ENCODE results near the gene TMEM222.
A peak's percentile ranks its signal among the peaks of the same experiment; 100 is the strongest.

Gene TMEM222

GRCh38 chr1:27357281-27358037, 35.5 kb downstream of the TMEM222 start:
- TF ChIP-seq CTCF (conservative IDR thresholded peaks at IDR 0.05; ENCODE audit: control insufficient read depth, insufficient read depth, low read depth, low read length), result peak; percentile 71
- peak; percentile 43 for DNase-seq (ENCODE audit: low read depth)
- no peak overlapping the region for H3K4me3 ChIP-seq (ENCODE audit: control insufficient read depth, low read depth, low read length)

DNA sequence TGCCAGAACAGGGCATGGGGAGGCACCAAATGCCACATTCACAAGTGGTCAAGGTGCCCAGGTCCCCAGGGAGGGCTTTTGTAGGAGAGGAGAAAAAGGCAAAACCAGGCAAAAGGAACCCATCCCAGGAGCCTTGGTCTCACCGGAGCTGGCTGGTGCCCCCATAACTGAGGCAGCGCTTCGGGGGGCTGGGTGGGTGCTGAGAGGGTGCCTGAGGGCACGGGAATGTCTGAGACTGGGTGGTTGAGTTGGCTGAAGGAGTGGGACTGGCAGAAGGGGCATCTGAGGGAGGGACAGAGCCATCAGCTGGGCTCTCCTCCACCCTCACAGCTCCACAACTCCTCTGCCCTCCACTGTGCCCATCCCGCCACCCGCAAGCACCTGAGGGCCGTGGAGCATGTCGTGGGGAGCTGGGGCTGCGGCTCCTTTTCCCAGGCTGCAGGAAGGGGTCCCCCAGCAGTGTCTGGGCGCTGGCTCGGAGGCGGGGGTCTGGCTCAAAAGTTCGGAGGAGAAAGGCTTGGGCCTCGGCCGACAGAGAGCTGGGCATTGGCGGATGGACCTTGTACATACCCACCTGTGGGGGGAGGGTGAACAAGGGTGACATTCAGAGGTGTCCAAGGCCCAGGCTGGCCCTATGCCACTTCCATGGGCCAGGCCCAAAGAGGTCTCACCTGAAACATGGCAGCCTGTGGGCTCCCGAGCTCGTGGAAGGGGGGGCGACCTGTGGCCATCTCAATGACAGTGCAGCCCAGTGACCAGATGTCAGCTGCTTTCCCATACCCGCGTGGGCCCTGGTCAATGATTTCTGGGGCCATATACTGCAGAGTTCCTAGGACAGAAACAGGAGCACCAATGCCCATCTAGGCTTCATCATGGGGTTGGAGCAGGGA, 36.3 kb downstream of the TMEM222 start:
- DNase-seq (ENCODE audit: low read depth), result no peak
- no peak for TF ChIP-seq CTCF (conservative IDR thresholded peaks at IDR 0.05; ENCODE audit: control insufficient read depth, insufficient read depth, low read depth, low read length)
- H3K4me3 ChIP-seq (ENCODE audit: control insufficient read depth, low read depth, low read length), result no peak overlapping the region

- H3K4me3 ChIP-seq (ENCODE audit: control insufficient read depth, low read depth, low read length), result no peak overlapping the region
- TF ChIP-seq CTCF (conservative IDR thresholded peaks at IDR 0.05; ENCODE audit: control insufficient read depth, insufficient read depth, low read depth, low read length), result no peak
- DNase-seq (ENCODE audit: low read depth), result no peak
Observed at GRCh38 chr1:27358928-27359313, 37.0 kb downstream of the TMEM222 start.

- no peak for TF ChIP-seq CTCF (conservative IDR thresholded peaks at IDR 0.05; ENCODE audit: control insufficient read depth, insufficient read depth, low read depth, low read length)
- no peak for DNase-seq (ENCODE audit: low read depth)
- H3K4me3 ChIP-seq (ENCODE audit: control insufficient read depth, low read depth, low read length), result no peak overlapping the region
Observed at GRCh38 chr1:27359822-27360158, 37.8 kb downstream of the TMEM222 start.

DNA sequence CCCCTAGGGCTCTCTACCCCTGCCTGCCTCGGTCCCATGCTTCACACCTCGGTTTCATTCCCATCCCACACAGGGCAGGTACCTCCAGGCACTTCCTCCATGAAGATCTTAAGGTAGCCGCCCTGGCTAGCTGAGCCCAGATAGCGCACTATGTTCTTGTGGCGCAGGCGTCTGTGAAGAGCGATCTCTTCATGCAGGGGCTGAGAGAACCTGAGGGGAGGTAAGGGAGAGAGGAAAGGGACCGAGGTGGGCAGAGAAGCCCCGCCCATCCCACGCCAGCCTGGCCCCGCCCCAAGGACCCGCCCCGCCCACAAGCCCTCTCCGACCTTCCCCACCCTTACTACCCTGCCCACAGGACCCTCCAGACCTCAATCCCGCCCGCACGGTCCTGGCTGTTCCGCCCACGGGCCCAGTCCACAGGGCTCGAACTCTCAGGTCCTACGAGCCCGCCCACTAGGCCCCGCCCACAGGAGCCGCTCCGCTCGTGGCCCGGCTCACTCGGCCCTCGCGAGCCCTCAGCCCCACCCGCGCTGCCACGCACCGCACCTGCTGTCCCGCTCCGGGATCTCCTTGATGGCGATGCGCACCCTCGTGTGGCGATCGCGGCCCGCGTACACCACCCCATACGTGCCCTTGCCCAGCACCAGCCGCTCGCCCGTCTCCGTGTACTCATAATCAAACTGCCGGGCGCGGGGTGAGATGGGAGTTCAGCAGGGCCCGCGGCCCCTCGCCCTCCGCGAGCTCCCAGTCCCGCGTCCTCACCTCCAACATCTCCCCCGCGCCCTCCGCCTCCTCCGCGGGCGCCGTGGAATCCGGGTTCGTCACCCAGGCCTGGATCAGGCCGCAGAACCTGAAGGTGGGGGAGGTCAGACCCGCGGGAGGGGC, 38.4 kb downstream of the TMEM222 start:
- TF ChIP-seq CTCF (conservative IDR thresholded peaks at IDR 0.05; ENCODE audit: control insufficient read depth, insufficient read depth, low read depth, low read length), result no peak
- DNase-seq (ENCODE audit: low read depth), result no peak
- no peak overlapping the region for H3K4me3 ChIP-seq (ENCODE audit: control insufficient read depth, low read depth, low read length)

- no peak overlapping the region for H3K4me3 ChIP-seq (ENCODE audit: control insufficient read depth, low read depth, low read length)
- TF ChIP-seq CTCF (conservative IDR thresholded peaks at IDR 0.05; ENCODE audit: control insufficient read depth, insufficient read depth, low read depth, low read length), result no peak
- no peak for DNase-seq (ENCODE audit: low read depth)
Observed at GRCh38 chr1:27361044-27361402, 39.1 kb downstream of the TMEM222 start.
